KG1 (cell line): ENCODE measurements around the gene STARD7.
"Not testable (repeated sequence)": the region's sequence is repeated elsewhere in the genome, so short reads cannot be mapped to it uniquely, and the experiment has no call there.

Experiments used
- DNase-seq: peaks from one replicate; lab custom pipeline; 2025; lab: John Stamatoyannopoulos, UW

STARD7 gene

DNA sequence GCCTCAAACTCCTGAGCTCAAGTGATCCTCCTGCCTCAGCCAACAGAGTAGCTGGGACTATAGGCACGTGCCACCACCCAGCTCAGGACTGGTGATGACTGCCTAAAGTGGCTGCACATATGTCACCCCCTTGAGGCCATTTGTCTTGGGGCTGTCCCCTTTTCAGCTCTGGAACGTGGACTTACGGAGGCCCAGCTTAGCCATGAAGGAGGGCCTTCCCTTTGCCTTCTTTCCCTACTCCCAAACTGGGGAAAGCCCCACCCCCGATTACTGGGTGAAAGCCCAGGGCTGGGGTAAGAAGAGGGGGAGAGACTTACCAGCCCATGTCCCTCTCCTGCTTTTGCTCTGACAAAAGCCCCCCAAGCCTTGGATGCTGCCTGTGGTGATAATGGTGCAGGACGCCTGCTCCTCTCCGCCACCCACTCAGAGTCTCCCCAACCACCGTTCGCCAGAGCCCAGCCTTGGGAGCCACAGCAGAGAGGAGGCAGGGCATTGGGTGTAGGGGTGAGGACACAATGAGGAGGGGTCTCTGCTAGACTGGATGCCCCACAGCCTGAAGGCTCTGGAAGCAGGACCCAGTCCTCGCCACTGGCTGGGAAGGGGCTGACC lies 60.9 kb downstream of the STARD7 start:
- DNase-seq, result no peak

DNA sequence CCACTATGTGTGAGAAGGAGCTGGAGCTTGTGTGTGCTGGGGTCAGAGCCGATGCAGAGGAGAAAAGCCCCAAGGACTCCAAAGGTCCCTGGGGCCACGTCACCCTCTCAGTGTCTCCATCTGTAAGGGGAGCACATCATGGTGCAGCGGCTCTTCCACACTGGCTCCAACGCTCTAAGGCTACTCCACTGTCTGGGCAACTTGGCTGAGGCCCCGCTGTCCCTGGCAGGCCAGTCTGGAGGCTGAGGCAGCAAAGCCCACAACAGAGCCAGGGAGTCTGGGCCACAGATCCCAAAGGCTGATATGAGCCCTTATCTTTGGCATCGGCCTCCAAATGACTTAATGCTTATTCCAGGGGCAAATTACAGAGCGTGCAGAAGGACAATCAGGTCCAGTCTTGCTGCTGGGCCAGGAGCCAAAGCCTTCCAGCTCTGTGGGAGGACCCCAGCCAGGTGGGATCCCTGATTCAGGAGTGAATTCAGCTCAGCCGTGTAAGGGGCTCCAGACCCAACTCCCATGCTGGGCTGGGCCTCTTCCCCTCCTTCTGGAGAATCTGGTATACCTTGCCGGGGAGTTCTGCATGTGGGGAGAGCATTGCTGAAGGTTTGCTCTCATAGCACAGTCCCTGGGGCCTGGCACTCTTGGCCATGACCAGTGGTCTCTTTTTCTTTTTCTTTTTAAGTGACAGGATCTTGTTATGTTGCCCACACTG lies 61.6 kb downstream of the STARD7 start:
- no peak for DNase-seq

DNA sequence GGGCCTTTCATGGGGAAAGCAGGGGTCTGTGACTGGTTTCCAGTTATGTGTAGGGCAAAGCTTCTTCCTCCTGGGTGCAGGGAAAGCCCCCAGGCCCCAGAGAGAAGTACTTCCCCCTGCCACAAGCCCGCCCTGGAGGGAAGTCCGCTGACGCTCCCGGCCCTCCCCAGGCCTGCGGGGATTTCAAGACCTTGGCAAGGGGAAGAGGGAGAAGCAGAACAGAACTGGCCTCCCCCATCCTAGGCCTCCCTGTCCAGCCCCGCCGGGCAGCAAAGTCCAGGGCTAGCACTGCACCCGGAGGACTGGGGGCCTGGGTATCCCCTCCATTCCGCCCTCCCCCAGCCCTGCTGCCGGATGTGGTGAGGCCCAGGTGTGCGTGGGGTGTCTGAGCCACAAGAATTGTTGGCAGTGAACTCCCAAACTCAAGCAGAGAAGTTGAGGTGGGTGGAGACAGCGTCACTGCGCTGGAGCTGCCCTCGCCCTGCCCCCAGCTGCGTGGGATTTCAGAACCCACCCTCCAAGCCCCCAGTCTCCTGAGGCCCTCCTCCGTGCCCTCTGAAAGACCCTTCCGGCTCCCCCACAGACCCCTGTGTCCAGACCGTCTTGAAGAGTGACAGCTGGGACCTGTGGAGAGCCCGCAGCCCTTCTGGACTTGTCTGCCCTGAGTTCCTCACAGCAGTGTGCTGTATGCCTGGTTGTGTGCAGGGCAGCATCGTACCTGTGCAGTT lies 62.3 kb downstream of the STARD7 start:
- DNase-seq, result peak; percentile 84

DNA sequence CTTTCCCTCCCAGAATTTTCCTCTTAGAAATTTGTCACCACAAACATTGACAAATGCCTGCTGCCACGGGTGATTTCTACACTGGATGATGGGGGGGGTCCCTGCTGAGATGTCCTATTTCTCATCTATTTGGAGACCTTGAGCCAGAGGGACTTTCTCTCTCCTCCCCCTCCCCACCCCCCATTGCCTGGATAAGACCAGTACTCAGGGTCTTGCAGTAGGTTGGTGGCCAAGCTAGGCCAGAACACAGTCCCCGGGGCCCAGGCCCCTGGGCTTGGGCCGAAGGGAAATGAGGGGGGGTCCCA lies 62.8 kb downstream of the STARD7 start:
- no peak for DNase-seq

DNA sequence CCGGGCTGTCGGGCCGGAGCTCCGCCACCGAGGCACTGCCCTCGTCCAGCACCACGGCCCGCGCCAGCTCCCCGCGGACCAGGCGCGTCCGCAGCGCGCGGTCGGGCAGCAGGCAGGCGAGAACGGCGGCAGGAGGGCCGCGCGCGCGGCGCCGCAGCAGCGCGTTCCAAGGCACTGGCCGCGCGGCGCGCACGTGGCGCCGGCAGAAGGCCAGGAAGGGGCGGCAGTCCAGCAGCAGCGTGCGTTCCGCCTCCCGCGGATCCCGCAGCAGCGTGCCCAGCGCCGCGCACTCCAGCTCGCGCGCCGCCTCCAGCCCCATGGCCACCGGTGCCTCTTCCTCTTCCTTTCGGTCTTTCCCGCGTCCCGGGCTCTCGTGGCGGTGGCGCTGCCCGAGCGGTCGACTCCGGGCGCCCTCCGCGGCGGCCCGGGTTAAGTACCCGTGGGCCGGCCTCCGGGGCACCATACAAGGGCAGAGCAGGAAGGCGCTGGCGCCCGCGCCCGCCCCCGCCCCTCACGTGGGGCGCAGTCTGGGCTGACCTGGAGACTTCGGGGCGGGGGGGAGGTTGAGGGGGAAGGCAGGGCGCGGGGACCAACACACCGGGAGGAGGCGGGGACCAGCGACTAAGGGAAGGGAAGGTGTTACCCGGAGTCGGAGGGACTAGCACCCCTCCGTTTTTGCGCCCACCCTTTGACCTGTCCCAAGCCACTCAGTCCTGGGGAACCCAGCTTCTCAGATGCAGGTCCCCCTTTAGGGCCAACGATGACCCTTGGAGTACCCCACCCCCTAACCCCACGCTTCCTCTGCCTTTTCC lies 63.4 kb downstream of the STARD7 start, which contains the start of gene DUSP2:
TSS of gene DUSP2 (minus strand) at position 405 of the 812 bp plus-strand sequence. CDS start at position 319, 86 bp downstream.
- DNase-seq, result peak; percentile 60

DNA sequence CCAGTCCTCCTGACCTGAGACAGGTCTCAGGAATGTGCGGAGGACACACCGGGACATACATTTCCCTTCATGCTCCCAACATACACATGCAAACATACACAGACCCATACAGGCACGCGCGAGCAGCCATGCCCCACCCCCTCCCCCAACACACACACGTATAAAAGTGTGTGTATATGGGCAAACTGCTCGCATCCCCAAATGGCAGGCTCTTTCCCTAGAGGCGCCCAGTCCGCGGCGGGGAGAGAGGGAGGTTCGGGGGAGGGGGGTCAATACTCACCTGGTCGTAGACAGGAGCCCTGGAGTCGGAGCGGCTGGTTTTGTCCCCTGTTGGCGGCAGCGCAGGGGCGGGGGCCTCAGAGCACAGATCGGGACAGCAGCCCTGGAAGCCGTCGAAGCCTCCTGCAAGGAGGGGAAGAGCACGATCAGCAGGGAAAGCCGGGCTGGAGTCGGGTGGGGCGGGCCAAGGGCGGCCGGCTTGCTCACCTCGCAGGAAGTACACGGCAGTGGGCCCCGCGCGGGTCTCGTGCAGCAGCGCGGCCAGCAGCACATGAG lies 64.1 kb downstream of the STARD7 start:
- no peak for DNase-seq

DNA sequence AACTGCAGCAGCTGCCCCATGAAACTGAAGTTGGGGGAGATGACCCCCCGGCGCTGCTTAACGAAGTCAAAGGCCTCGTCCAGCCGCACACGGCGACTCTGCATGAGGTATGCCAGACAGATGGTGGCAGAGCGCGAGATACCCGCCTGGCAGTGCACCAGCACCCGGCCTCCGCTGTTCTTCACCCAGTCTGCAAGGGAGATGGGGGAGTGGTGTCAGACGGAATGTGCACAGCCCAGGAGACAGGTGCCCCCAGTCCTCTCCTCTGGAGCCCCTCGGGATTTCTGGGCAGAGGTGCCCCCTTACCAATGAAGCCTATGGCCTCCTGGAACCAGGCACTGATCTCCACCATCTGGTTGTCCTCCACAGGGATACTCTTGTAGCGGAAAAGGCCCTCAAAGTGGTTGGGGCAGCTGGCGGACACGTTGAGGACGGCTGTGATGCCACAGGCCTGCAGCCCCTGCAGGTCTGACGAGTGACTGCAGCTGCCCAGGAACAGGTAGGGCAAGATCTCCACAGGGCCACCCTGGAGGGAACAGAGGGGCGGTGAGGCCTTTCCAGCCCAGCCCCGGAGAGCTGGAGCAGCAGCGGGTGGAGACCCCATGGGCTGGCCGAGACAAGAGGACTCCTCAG lies 64.7 kb downstream of the STARD7 start:
- no peak for DNase-seq

DNA sequence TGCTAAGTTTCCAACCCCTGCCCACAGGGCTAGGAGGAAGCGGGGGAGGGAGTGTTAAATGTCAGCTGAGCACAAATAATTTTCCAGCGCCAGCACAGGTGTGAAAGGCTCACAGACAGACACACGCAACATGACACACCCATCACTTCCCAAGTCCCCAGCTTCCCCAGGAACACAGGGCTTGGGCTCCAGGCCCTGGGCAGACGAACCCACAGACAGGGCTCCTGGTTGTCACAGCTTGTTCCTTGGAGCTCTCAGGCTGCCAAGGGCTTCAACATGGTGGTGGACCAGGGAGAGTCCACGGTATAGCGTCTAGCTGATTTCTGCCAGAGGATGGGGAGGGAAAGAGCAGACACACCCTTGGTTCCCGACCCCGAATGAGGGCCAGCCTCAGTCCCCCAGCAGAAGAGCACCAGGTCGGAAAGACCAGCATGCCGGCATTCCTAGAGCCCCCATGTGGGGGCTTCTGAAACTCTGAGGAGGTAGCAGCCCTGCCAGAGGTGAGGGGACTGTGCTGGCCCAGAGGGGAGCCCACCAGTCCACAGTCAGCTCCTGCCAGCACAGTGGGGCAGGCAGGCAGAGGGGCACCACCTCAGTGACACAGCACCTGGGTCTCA lies 65.3 kb downstream of the STARD7 start:
- no peak for DNase-seq

DNA sequence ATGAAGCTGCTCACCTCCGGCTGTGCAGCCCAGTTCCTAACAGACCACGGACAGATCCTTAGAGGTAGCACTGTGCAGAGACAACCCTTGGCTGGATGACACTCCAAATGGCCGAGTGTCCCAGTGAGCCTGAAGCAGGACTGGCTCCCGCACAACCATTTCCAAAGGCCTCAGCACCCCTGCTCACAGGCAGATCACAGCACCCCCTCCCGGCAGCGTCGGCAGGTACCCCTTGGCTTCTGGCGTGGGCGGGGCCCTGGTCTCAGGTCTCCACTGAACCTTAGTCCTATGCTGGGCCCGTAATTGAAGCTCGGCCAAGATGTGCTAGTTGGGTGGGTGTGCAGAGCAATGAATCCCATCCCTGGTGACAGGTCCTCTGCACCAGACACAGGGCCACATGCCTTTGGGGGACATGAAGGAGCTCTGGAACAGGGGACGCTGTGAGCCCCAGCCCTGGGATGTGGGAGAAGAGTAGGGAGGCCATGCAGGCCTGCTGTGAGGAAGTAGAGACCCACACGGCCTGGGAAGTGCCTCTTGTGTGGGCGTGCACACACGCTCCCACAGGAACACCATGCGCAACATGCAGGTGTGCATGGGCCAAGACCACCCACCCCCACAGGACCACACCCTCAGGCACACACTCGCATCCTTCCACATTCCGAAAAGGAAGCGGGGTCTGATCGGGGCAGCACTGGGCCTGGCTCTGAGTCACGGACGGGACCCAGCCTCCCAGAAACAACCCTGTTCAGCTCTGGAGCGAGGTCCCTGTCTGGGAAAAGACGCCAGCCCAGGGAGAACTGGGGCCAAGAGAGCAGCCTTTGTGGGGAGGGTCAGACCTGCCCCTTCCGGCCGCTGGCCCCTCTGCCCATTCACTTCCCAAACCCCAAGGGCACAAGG lies 66.2 kb downstream of the STARD7 start:
- no peak for DNase-seq

DNA sequence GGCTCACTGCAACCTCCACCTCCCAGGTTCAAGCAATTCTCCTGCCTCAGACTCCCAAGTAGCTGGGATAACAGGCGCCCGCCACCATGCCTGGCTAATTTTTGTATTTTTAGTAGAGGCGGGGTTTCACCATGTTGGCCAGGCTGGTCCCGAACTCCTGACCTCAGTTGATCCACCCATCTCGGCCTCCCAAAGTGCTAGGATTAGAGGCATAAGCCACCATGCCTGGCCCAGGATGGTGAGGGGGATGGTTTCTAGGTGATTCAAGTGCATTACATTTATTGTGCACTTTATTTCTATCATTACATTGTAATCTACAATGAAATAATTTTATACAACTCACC lies 67.0 kb downstream of the STARD7 start:
- DNase-seq, result not testable (repeated sequence)

DNA sequence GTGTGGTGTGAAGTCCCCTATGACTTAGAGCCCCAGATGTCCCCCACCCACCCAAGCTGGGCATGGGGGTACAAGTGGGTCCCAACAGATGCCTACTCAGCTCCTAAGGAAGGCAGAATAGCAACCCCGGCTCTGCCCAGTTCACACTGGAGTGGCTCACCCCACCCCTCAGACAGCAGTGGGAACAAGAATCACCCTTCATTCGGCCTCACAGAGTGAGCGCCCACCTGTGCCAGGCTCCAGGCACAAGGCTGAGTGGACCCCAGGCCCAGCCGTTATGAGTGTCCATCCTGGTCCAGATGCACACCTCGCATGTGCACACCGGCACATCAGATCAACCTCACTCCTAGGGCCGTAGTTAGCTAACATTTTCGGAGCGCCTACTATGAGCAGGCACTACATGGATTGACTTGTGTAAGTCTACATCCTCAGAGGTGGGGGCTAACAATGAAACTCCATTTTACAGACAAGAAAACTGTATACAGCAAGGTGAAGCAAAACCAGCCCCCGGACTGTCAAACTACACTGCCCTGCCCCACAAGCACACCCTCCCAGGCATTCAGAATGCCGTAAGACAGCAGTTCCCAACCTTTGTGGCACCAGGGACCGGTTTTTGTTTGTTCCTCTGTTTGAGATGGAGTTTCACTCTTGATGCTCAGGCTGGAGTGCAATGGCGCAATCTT lies 67.5 kb downstream of the STARD7 start:
- no peak for DNase-seq

DNA sequence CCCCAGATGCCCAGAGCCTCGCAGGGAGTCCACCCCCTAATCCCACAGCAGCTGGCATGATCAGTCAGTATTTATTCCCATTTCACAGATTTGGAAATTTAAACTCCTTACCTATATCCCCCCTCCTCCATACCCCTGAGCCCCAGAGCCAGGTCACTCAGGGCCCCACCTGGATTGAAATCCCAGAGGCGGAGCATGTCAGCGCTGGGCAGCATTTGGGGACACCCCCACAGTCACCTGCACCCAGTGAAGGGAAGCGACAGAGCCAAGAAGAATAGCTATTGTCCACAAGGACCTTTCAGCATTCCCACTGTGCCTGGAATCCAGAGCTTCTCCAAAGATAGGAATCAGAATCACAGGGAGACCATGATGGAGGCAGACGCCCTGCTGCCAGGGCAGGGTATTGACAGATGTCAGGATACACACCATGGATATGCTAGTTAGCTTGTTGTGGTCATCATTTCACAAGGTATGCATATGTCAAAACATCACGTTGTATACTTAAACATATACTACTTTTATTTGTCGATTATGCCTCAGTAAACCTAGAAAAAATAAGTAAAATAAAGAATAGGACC lies 69.4 kb downstream of the STARD7 start:
- DNase-seq, result no peak

DNA sequence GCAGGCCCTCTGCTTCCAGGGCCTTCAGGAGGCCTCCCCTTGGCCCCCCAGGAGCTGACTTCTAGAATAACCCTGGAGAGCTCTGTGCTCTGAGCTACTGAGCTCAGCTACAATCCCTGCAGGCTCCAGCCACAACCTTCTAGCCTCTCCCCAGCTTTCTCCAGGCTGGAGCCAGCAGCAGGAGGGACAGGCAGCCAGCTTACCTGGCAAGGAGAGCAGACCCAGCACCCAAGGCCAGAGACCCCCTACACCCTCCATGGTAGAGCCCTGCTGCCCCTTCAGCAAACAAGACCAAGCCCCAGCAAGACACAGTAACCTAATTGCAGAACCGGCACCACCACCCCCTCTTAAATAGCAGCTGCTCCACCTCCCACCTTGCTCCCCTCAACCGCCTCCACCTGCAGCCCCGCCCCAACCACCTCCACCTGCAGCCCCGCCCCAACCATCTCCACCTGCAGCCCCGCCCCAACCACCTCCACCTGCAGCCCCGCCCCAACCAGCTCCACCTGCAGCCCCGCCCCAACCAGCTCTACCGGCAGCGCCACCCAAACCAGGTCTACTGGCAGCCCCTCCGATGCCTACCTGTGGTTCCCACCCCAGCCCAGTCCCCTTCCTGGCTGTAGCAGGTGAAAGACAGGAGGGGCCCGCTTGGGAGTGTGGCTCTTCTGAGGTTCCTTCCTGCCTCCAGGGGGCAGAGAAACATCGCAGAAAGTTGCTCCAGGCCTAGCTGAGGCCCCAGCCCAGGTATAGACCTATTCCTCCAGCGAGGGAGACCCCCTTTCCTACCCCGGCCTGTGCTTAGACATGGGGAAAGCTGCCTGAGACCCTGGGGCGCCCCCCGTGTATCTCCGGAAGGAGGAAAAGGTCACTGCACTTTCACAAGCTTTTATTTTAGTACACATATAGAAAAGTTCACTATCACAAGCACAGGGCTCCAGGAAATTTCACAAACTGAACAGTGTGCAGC lies 70.2 kb downstream of the STARD7 start, which contains the start of gene ASTL:
TSS of gene ASTL (minus strand) at position 324 of the 967 bp plus-strand sequence. CDS start at position 258, 66 bp downstream.
- no peak for DNase-seq

DNA sequence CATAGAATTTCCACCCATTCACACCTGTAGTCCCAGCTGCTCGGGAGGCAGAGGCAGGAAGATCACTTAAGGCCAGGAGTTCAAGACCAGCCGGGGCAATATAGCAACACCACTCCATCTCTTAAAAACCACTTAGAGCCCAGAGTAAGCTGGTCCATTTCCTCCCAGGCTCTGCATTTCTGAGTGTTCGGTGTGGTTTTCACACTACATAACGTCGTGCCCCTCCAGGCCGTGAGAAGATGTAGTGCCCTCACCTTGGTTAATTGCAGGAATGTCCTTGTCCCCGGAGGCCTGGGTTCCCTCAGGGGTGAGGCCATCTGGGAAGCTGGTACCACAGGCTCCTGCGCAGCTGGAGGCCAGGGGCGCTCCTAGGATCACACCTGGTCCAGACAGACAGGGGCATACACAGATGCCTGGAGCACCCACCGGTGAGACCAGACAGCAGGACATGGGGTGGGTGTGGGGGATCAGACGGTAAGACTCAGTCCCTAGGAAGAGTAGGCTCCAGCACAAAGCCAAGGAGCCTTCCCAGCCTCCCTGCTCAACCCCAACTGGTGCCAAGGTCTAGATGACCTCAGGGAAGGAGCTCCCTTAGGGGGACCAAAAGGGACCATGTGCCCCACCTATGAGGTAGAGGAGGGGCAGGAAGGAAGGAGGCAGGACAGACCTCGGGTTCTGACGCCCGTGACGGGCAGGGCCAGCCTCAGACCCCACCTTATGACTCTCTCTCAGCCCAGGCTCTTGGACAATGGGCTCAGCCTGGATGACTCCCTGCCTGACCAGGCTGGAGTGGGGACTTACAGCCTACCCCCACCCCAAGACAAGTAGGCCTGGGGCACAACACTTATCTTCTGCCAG lies 71.1 kb downstream of the STARD7 start:
- DNase-seq, result no peak

DNA sequence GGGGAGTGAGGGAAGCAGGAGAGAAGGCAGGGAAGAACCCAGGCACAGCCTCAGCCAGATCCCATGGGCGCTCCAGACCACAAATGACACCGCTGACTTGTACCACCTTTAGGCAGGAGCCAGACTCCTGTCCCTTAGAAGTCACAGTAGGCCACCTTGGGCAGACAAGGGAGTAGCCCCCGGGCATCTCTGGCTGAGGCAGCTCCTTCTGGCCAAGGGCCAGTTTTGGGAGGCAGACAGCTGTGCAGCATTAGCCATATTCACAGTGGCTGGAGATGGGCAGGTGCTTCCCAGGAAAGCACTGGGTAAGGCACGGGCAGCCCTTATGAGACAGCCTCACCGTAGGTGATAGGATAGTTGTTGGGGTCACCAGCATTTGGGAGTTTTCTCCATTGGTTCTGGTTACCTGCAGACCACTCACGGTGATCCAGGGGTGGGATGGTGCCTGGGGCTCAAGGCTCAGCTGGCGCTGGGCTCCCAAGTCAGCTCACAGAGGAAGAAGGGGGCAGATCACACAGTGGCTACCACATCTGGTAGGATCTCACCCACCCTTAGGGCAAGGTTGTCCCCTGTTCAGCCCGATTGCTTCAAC lies 72.4 kb downstream of the STARD7 start:
- DNase-seq, result no peak

DNA sequence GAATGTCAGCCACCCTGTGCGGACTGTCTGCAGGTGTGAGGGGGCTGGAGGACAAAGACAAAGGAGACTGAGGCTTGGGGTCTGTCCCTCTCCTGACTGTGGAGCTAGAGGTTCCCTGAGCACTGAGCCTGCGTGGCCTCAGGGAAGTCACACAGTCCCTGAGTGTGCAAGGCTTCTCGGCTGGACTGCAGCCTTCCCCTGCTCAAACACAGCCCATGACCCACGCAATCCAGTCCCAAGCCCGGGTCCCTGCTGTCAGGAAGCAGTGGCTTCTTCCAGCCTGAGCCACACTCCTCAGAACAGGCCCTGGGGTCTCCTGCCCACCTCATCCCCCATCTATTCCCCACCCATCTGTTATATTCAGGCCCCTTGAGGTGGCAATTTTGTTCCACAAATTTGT lies 73.0 kb downstream of the STARD7 start:
- no peak for DNase-seq

DNA sequence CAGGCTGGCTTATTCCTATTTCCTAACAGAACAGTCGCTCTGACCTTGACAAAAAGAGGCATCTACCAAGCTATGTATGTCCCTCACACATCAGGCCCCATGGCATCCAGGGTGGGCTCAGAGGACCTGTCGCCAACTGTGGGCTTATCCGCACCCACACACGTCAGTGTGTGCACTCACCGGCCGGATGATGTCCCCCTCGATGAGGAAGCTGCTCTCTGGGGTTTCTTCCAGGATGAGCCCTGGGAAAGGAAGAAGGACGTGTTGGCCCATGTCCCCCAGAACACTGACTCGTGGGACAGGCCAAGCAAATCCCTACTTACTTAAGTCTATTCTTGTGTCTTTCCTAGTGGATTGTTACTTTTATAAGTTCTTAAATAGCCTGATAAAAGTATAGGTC lies 73.5 kb downstream of the STARD7 start:
- no peak for DNase-seq
